Activated T-cell treated with anti-CD3 and anti-CD28 coated beads for 48 hours (primary cell): Measurements from ENCODE around the gene PPT1.
A peak's percentile ranks its signal among the peaks of the same experiment; 100 is the strongest.
"Not testable (repeated sequence)": the region's sequence is repeated elsewhere in the genome, so short reads cannot be mapped to it uniquely, and the experiment has no call there.

Experiments
- DNase-seq: peaks from one replicate; pipeline ENCODE4 v3.0.0-alpha.2; 2020; ENCODE audit warnings: low read depth

PPT1 gene

GRCh38 chr1:40057310-40058030 is 39.6 kb downstream of the PPT1 start:
- DNase-seq = no peak

DNA sequence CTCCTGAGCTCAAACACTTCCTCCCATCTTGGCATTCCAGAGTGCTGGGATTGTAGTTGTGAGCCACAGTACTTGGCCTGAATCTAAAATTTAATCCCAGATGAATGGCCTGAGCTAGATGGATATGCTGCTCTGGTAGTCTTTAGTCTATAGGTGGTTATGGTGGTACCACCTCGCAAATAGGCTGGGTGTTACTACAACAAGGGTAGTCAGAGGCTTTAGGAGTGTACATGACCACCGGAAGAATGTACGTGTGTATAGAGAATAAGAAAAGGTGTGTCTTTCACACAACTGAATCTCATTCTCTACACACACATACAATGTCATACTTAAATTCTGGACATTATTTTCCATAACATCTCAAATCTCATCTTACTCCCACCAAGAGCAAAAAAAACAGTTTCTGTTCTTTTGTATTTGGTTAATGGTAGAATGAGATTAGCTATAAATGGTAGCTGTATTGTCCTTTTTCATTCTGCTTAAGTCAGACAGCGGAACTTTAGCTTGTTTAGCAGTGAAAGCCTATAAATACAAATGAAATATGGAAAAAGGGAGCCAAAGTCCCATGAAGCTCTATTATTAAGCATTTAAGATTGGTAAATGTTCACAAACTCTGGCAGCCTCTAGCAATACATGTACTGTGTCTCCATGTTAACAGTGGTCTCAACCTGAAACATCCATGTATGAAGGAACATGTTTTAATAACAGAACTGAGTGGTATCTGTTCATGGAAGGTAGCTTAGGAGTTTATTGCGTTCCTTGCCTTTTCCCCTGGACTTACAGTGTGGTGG is 40.3 kb downstream of the PPT1 start:
- no peak for DNase-seq

DNA sequence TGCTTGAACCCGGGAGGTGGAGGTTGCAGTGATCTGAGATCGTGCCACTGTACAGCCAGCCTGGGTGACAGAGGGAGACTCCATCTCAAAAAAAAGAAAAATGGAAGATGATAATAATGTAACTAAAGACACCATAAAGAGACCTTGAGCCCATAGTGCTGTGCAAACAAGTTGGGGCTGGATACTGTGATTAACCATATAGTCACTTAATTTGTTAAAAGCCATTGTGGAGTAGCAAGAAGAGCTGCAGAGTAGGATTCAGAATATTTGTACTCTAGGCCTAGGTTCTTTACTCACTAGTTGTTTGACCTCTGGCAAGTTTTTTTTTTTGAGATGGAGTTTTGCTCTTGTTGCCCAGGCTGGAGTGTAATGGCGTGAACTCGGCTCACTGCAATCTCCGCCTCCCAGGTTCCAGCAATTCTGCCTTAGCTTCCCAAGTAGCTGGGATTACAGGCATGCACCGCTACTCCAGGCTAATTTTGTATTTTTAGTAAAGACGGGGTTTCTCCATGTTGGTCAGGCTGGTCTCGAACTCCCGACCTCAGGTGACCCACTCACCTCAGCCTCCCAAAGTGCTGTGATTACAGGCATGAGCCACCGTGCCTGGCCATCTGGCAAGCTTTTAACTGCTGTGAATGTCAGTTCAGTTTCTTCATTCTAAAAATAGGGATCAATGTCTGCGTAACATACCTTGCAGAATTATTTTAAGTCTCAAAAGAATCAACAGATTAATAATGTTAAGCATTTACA is 43.7 kb downstream of the PPT1 start:
- DNase-seq = no peak

DNA sequence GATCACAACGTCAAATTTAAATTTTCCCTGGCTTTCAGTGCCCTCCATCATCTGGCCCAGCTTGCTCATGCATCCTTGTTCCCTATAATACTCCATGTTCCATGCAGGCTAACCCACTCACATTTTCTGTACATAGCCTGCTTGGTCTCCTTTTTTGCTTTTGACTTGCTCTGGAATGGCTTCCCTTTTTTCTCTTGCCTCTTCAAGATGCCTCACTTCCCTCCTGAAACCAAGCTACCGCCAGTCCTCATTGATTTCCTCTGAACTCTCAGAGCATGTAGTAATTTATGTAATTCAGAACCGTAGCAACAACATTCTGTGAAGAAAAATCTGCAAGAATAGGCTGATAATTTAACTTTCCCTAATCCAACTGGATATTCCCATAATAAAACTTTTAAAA is 46.2 kb downstream of the PPT1 start:
- no peak for DNase-seq

GRCh38 chr1:40049725-40050124 is 47.3 kb downstream of the PPT1 start:
- no peak for DNase-seq

DNA sequence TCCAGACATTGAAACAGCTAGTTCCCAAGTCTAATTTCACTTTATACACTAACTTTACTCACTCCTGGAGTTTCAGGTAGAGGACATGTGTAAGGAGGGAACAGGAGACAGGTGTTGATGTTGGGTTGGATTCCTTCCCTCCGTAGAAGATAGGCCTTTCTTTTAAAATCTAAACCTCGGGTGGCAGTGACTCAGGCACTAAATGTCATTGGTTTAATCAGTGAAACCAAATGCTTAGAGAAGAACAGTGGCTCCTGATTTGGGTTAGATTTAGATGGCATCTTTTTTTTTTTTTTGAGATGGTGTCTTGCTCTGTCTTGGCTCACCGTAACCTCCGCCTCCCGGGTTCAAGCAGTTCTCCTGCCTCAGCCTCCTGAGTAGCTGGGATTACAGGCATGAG is 49.3 kb downstream of the PPT1 start:
- DNase-seq = no peak

DNA sequence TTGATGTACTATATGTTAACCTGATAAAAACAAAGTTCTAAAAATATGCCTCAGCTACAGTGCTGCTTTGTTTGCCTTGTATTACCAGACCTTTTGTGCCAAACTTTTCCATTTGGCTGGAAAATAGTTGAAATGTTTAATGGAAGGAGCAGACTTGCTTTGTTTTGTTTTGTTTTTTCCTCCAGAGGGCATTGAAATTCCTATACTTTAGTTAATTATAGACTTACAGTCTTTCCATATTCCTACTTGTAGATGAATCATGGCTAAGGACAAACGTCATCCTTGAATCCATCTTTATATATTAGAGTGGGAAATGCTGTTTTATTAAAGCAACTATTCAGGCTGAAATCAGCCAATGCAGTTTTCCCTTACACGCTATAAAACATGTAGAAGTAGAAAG is 49.8 kb downstream of the PPT1 start:
- DNase-seq = no peak

- no peak for DNase-seq
Observed at GRCh38 chr1:40045766-40046165, 51.3 kb downstream of the PPT1 start.

DNA sequence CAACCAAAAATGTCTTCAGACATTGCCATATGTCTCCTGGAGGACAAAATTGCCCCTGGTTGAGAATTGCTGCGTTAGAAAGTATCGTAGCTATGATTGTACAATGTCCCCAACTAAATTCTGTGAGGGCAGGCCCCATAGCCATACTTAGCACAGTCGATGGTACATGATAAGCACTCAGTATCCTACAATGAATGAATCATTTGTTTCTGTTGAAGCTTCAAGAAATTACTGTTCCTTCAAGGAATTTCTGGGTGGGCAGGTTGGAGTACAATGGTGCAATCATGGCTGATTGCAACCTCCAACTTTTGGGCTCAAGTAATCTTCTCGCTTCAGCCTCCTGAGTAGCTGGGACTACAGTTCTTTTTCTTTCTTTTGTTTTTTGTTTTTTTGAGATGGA is 51.9 kb downstream of the PPT1 start:
- DNase-seq = no peak

DNA sequence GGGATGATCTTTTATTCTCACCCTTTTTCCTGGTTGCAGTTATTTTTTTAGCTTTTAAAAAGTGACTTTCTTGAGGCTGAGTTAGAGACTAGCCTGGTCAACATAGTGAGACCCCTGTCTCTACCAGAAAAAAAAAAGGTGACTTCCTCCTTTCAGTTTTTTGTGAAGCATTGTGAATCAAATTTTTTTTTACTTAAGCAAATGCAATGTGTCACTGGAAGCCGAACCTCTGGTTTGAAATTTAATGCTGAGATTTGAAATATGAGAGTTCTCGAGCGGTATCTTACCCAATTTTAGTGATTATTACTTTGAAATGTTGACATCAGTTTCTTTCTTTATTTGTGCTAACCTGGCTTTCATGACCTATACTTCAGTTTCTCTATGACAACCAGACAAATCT is 52.9 kb downstream of the PPT1 start:
- DNase-seq = no peak

DNA sequence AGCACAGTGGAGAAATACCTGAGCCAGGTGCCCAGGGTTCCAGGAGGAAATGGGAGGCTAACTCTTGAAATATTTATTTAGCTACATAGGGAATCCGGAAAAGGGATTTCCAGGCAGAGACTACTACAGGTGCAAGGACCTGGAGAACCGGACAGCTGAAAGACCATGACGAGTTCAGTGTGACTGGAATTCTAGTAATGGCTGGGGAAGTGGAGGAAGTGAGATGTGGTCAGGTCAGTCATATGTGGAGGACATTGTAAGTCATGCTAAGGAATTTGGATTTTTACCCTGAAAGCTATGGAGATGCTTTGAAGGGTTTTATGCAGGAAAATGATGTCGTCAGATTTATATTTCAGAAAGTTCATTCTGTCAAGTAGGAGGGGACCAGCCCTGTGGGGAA is 54.7 kb downstream of the PPT1 start:
- no peak for DNase-seq

DNA sequence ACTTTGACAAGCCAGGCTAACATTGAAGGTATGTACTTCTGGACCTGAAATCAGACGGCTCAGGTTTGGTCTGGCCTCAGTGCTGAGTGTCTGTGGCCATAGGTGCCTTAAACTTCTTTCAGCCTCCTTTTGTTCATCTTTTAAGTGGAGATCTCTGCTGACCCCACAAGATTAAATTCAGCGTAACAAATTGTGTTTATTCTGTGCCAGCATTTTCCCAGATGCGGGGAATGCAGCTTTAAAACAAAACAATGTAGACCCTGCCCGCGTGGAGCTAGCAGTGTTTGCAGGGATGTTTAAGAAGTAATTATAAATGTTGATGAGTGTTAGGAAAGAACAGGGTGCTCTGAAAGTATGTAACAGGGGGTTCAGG is 55.6 kb downstream of the PPT1 start:
- DNase-seq = no peak

- peak; percentile 100 for DNase-seq
Observed at GRCh38 chr1:40040511-40041465, 56.3 kb downstream of the PPT1 start, which contains the start of gene CAP1. CAP1 (plus strand) TSS chr1:40040729; CDS start chr1:40059347, 18,618 bp downstream.

- DNase-seq = peak; percentile 77
Observed at GRCh38 chr1:40039757-40040510, 57.1 kb downstream of the PPT1 start.

GRCh38 chr1:40039245-40039756 is 57.8 kb downstream of the PPT1 start:
- no peak for DNase-seq

GRCh38 chr1:40038697-40039096 is 58.4 kb downstream of the PPT1 start:
- DNase-seq = no peak

GRCh38 chr1:40037254-40037653 is 59.8 kb downstream of the PPT1 start:
- not testable (repeated sequence) for DNase-seq

DNA sequence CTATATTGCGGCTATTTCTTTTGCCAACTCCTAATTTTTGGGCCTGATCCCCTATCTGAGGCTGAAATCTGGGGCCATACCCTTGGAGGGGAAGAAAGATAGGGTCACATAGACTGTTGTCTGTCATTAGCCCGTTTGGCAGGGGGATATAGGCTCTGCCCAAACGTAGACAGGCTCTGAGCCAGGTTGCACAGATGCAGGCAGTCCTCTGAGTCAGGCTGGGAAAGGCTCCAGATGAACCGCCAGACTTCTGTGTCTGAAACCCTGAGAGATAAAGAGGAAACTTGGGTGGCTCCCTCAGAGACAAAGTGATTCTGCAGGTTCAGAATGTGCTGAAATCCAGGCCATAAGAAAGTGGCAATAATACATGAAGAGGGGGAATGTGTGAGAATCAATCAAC is 60.5 kb downstream of the PPT1 start:
- no peak for DNase-seq

DNA sequence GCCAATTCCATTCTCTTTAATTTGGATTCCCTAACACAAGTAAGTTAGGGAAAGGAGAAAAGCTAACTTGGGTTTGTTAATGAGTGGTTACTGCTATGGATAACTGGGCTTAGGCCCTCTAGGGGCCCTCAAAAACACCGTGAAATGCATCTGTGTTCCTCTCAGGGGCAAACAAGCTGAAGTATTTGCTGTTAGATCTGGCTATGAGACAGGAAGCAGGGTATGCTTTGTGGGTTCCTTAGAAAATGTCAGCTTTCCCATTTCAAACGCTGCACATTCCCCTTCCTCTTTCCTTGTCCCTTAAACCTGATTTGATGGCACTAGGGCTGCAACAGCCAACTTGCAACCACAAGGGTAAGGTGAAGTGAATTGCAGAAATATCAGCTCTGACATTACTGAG is 62.2 kb downstream of the PPT1 start:
- no peak for DNase-seq

DNA sequence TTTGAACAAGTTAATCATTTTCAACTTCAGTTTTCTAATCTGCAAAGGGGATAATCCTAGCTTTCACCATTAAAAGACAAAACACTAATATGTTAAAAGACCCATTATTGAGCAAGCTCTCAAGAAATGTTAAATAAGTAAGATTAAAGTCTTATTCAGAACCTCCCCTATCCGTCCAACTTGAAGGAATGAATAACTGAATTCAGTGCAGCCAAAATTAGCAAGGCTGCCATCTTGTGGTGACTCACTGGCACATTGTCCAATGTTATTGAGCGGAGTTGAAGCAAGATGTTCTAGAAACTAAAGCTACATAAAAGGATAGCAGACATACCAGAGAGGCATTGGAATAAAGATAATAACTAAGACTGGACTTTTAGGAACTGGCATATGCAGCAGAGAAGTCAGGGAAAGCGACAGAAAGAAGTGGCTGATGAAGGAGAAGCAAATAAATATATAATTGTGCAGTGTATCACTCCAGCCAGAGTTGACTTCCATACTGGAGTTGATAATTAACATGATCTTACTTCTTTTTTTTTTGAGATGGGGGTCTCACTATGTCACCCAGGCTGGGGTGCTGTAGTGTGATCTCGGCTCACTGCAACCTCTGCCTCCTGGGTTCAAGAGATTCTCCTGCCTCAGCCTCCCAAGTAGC is 64.7 kb downstream of the PPT1 start:
- DNase-seq = no peak
